HG02840 (cell line): ENCODE data around the gene CCDC187.

Experiments used
- ATAC-seq: cut with Tn5 transposase; IDR thresholded peaks from one replicate; pipeline ENCODE4 v1.9.1; 2021; ENCODE audit warnings: mild to moderate bottlenecking, moderate library complexity, moderate number of reproducible peaks; ENCODE audit not compliant: unreplicated experiment, low FRiP score

Gene CCDC187

GRCh38 chr9:136314056-136314416, 10.1 kb upstream of the CCDC187 start:
- ATAC-seq = no peak

- ATAC-seq = no peak
Measured at GRCh38 chr9:136313111-136314055, 9.5 kb upstream of the CCDC187 start.

- no peak for ATAC-seq
Measured at GRCh38 chr9:136312436-136312835, 8.5 kb upstream of the CCDC187 start.

GRCh38 chr9:136312009-136312375, 8.1 kb upstream of the CCDC187 start:
- ATAC-seq = no peak

GRCh38 chr9:136311051-136312008, 7.4 kb upstream of the CCDC187 start:
- no peak for ATAC-seq

- no peak for ATAC-seq
Measured at GRCh38 chr9:136310273-136311030, 6.6 kb upstream of the CCDC187 start.

- ATAC-seq = no peak
Measured at GRCh38 chr9:136309806-136310220, 5.9 kb upstream of the CCDC187 start.

- ATAC-seq = no peak
Measured at GRCh38 chr9:136309101-136309801, 5.4 kb upstream of the CCDC187 start.

- no peak for ATAC-seq
Measured at GRCh38 chr9:136308702-136309053, 4.8 kb upstream of the CCDC187 start.

- ATAC-seq = no peak
Measured at GRCh38 chr9:136308006-136308701, 4.3 kb upstream of the CCDC187 start.

- ATAC-seq = no peak
Measured at GRCh38 chr9:136307215-136307750, 3.4 kb upstream of the CCDC187 start.

GRCh38 chr9:136306211-136307208, 2.6 kb upstream of the CCDC187 start:
- no peak for ATAC-seq

GRCh38 chr9:136305804-136306203, 1.9 kb upstream of the CCDC187 start:
- no peak for ATAC-seq

GRCh38 chr9:136304981-136305380, 1.1 kb upstream of the CCDC187 start:
- no peak for ATAC-seq

GRCh38 chr9:136304456-136304855, 562 bp upstream of the CCDC187 start:
- no peak for ATAC-seq

- no peak for ATAC-seq
Measured at GRCh38 chr9:136303066-136303824, 649 bp downstream of the CCDC187 start.

GRCh38 chr9:136302527-136302926, 1.4 kb downstream of the CCDC187 start:
- no peak for ATAC-seq
